IPS-20b (cell line): Measurements from ENCODE around the gene CABLES2.

Source experiments
- H3K27ac ChIP-seq: one replicate; pipeline ENCODE4 v1.5.1; 2013; ENCODE audit warnings: low read length
- H3K27me3 ChIP-seq: 2 replicates; pipeline ENCODE4 v1.6.1; 2013; ENCODE audit warnings: mild to moderate bottlenecking, low read length, inconsistent platforms; ENCODE audit not compliant: insufficient read depth
- H3K36me3 ChIP-seq: 2 replicates; pipeline ENCODE4 v1.6.1; 2013; ENCODE audit warnings: low read depth, mild to moderate bottlenecking, inconsistent platforms, low read length, moderate library complexity; ENCODE audit not compliant: insufficient read depth
- H3K4me1 ChIP-seq: 2 replicates; pipeline ENCODE4 v1.6.1; 2013; ENCODE audit warnings: mild to moderate bottlenecking, control low read depth, inconsistent platforms, low read length, moderate library complexity; ENCODE audit not compliant: insufficient read depth
- H3K4me3 ChIP-seq: 2 replicates; pipeline ENCODE4 v1.5.1; 2013; ENCODE audit warnings: mild to moderate bottlenecking, low read length, inconsistent platforms
- H3K9ac ChIP-seq: 2 replicates; pipeline ENCODE4 v1.6.1; 2013; ENCODE audit warnings: low read depth, mild to moderate bottlenecking, inconsistent platforms, low read length, moderate library complexity
- H3K9me3 ChIP-seq: 2 replicates; pipeline ENCODE4 v1.6.1; 2013; ENCODE audit warnings: mild to moderate bottlenecking, low read depth, low read length, inconsistent platforms; ENCODE audit not compliant: insufficient read depth

CABLES2 gene

DNA sequence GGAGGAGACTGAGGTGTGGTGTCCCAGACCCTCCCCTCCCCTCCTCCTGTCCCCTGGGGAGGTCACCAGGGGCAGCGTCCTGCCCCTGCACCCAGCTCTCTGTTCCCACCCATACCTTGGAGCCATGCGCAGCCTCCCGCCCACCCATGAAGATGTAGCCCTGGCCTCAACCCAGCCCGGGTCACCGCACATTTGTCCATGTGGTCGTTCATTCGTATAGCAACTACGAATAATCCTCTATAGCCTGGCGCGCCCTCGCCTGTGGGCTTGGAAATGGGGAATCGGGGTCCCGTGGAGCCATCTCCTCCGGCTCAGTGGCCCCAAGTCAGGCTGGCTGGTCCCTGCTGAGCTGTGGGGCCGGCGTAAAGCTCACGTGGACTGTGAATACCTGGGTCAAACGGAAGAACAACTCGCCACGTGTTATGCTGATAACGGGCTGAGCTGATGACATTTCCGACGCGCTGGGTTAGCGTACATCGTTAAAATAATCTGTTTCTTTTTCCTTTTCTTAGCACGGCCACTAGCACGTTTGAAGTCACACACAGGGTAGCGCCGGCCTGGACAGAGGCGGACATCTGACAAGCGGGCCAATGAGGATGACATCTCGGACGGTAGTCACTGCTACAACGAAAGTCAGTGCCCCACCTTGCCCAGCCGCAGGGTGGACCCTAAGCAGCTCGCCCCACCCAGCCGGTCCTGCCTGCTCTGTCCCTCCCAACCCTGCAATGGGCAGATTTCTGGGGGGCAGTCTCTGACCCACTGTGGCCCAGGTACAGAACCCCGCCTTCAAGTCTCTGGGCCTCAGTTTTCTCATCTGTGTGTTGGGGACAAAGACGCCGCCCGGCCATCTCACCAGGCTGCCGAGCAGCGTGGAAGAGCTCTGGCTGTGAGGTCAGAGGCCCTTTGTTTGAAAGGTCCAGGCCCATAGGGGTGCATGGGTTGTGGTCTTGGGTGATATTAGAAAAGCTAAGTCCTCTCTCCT lies 40.1 kb upstream of the CABLES2 start:
- Histone ChIP-seq H3K27ac (no peak overlapping the region), H3K4me1 (no peaks in the 10 kb centered on the region), H3K9me3 (no peaks in the 10 kb centered on the region), H3K36me3 (no peaks in the 10 kb centered on the region), H3K4me3 (no peak overlapping the region), H3K27me3 (no peaks in the 10 kb centered on the region), H3K9ac (no peak overlapping the region)

GRCh38 chr20:62446481-62446880 lies 39.4 kb upstream of the CABLES2 start:
- no peaks in the 10 kb centered on the region for H3K27me3 ChIP-seq

DNA sequence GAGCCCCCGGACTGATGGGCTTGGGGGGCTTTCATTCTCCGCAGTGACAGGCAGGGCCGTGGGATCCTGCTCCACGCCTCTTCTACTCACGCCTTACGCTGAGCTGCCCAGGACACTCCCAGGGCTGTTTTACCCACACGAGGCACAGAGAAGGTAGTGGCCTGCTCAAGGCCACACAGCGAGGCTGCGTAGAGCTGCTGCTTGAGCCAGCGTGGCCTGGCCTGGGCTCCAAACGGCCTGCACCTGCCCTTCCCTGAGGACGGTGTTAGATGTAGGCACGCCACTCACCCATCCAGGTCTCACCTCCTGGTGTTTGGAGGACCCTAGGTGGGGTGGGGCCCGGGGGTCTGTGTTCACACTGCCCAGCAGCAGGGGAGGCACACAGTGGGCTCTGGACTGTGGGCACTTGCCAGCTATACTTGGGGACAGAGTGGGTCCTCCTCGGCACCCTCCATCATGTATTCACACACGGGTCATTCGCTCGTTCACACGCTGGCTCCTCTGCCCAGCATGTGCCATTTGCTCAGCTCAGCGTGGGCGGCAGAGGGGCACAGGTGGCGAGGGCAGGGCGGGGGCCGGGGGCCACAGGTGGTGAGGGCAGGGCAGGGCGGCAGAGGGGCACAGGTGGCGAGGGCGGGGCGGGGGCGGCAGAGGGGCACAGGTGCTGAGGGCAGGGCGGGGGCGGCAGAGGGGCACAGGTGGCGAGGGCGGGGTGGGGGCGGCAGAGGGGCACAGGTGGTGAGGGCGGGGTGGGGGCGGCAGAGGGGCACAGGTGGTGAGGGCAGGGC lies 38.7 kb upstream of the CABLES2 start:
- Histone ChIP-seq H3K4me3 (no peak overlapping the region), H3K4me1 (no peaks in the 10 kb centered on the region), H3K36me3 (no peaks in the 10 kb centered on the region), H3K27me3 (no peaks in the 10 kb centered on the region), H3K27ac (no peak overlapping the region), H3K9me3 (no peaks in the 10 kb centered on the region), H3K9ac (no peak overlapping the region)

More at GRCh38 chr20:62446481-62446880, 39.4 kb upstream of the CABLES2 start:
- no peak overlapping the region for H3K9ac ChIP-seq
- H3K4me3 ChIP-seq = no peak overlapping the region
- no peaks in the 10 kb centered on the region for H3K36me3 ChIP-seq
- H3K4me1 ChIP-seq = no peaks in the 10 kb centered on the region
- no peaks in the 10 kb centered on the region for H3K9me3 ChIP-seq
- H3K27ac ChIP-seq = no peak overlapping the region

- Histone ChIP-seq H3K4me1 (no peaks in the 10 kb centered on the region), H3K36me3 (no peaks in the 10 kb centered on the region), H3K9me3 (no peaks in the 10 kb centered on the region), H3K27me3 (no peaks in the 10 kb centered on the region), H3K4me3 (no peak overlapping the region), H3K27ac (no peak overlapping the region), H3K9ac (no peak overlapping the region)
These were observed 37.2 kb upstream of the CABLES2 start for GRCh38 chr20:62444286-62444685.

- Histone ChIP-seq H3K9ac (no peak overlapping the region), H3K9me3 (no peaks in the 10 kb centered on the region), H3K27me3 (no peaks in the 10 kb centered on the region), H3K4me3 (no peak overlapping the region), H3K27ac (no peak overlapping the region), H3K36me3 (no peaks in the 10 kb centered on the region), H3K4me1 (no peaks in the 10 kb centered on the region)
These were observed 35.0 kb upstream of the CABLES2 start for GRCh38 chr20:62441987-62442539.

GRCh38 chr20:62439218-62439617 lies 32.1 kb upstream of the CABLES2 start:
- Histone ChIP-seq H3K9me3 (no peaks in the 10 kb centered on the region), H3K4me3 (no peak overlapping the region), H3K27ac (no peak overlapping the region), H3K36me3 (no peaks in the 10 kb centered on the region), H3K4me1 (no peaks in the 10 kb centered on the region), H3K27me3 (peaks cover 4% of the 10 kb centered on the region; the same call in 1 of the 2 replicates), H3K9ac (no peak overlapping the region)

DNA sequence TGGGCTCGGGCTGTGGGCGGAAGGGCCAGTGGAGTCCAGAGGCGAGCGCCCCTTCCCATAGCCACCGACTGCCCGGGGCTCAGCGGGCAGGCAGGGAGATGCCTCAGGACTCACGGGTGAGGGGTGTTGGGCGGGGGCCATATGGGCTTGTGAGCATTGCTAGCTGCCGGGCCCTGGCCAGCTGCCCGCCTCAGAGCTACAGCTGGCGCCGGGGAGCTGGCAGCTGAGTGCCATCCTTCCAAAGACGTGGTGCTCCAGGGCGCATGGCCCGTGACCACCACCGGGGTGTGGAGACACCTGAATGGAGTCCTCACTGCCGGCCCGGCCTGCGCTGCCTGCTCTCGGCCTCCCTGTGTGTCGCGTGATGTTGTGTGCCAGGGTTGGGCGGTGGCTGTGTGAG lies 30.8 kb upstream of the CABLES2 start:
- Histone ChIP-seq H3K9me3 (no peaks in the 10 kb centered on the region), H3K27me3 (peaks cover 4% of the 10 kb centered on the region; the same call in 1 of the 2 replicates), H3K9ac (no peak overlapping the region), H3K27ac (no peak overlapping the region), H3K4me3 (no peak overlapping the region), H3K4me1 (no peaks in the 10 kb centered on the region), H3K36me3 (no peaks in the 10 kb centered on the region)

- Histone ChIP-seq H3K27me3 (peaks cover 4% of the 10 kb centered on the region; the same call in 1 of the 2 replicates), H3K27ac (no peak overlapping the region)
These were observed 30.4 kb upstream of the CABLES2 start for GRCh38 chr20:62437496-62437895.

DNA sequence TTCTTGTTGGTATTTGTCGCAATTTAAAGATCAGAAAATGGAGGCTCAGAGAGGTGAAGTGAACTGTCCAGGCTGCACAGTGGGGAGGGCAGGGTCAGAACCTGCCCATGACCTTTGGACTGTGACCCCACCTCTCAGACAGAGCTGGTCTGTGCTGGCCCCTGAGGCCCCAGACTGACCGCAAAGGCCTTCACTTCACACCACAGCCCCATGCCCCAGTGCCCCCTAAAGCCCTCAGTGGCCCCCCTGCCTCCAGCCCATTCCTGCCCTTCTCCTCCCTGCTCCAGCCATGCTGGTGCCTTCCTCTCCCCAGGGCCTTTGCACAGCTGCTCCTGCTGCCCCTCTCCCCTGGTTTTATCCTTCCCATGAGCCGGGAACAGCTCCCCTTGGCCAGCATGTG lies 29.6 kb upstream of the CABLES2 start:
- no peaks in the 10 kb centered on the region for H3K9me3 ChIP-seq
- peaks cover 4% of the 10 kb centered on the region; the same call in 1 of the 2 replicates for H3K27me3 ChIP-seq
- H3K36me3 ChIP-seq = no peaks in the 10 kb centered on the region
- H3K27ac ChIP-seq = no peak overlapping the region
- H3K9ac ChIP-seq = no peak overlapping the region
- H3K4me3 ChIP-seq = no peak overlapping the region
- H3K4me1 ChIP-seq = no peaks in the 10 kb centered on the region

More at GRCh38 chr20:62437496-62437895, 30.4 kb upstream of the CABLES2 start:
- Histone ChIP-seq H3K9me3 (no peaks in the 10 kb centered on the region), H3K9ac (no peak overlapping the region), H3K36me3 (no peaks in the 10 kb centered on the region), H3K4me1 (no peaks in the 10 kb centered on the region), H3K4me3 (no peak overlapping the region)

DNA sequence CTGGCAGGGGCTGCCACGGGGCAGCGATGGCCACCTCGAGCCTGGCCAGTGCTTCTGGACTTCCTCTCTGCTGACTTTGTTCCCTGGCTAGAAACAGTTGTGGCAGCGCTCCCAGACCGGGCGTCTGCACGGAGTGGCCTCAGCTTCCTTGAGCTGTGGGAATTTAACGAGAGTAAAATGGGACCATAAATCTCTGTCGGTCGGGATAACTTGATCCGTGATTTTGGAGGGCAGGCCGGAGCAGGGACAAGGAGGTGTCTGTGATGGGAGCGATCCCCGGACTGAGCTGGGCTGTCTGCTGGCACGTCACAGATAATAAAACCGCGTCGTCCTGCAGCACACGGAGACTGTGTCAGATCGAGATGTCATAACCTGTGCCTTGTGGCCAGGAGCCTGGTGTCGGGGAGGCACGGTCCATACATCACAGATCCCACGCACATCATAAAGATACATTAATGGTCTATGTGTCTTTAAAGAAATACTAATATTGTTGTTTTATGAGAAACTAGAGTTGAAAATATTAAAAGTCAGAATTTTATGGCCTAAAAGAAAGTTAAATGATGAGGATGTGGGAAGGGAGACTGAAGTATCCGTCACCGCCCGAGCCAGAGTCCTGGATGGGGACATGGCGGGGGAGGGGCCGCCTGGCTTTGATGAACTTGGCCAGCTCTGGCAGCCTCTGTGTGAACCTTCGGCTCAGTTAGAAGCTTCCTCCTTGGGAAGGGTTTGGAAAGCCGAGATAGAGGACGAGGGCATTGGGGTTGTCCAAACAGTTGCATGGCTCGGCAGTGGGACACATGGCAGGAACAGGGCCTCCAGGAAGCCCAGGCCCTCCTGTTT lies 26.8 kb upstream of the CABLES2 start:
- no peak overlapping the region for H3K4me3 ChIP-seq
- H3K9ac ChIP-seq = no peak overlapping the region
- H3K9me3 ChIP-seq = no peaks in the 10 kb centered on the region
- peaks cover 5% of the 10 kb centered on the region; the same call in 1 of the 2 replicates for H3K4me1 ChIP-seq
- H3K36me3 ChIP-seq = no peaks in the 10 kb centered on the region
- H3K27me3 ChIP-seq = peaks cover 4% of the 10 kb centered on the region
- no peak overlapping the region for H3K27ac ChIP-seq
